Stimulated activated naive CD8-positive, alpha-beta T cell treated with anti-CD3 and anti-CD28 coated beads, Interleukin-15, Interleukin-2, amounts not matched to agents 100 U/mL and 50 U/mL, for 24 hours (primary cell): ENCODE data around the gene INPPL1.

Source experiments
- ATAC-seq: fragments of 150-1000 bp; cut with Tn5 transposase; one replicate; pipeline ENCODE4 v1.10.0; 2021
- DNase-seq: peaks from one replicate; pipeline ENCODE4 v3.0.0; 2021

Gene INPPL1

DNA sequence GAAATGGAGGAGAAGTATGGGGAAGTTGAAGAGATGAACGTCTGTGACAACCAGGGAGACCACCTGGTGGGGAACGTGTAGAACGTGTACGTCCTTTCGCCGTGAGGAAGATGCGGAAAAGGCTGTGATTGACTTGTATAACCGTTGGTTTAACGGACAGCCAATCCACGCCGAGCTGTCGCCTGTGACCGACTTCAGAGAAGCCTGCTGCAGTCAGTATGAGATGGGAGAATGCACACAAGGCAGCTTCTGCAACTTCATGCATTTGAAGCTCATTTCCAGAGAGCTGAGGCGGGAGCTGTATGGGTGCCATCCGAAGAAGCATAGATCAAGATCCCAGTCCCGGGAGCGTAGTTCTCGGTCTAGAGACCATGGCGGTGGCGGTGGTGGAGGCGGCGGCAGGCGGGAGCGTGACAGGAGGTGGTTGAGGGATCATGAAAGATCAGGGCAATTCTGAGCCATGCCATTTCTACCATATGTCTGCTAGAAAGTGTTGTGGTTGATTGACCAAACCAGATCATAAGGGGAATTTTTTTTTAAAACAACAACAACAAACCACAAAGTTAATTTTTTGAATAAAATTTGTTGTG, 56.3 kb downstream of the INPPL1 start:
- no peak for ATAC-seq
- no peak for DNase-seq

DNA sequence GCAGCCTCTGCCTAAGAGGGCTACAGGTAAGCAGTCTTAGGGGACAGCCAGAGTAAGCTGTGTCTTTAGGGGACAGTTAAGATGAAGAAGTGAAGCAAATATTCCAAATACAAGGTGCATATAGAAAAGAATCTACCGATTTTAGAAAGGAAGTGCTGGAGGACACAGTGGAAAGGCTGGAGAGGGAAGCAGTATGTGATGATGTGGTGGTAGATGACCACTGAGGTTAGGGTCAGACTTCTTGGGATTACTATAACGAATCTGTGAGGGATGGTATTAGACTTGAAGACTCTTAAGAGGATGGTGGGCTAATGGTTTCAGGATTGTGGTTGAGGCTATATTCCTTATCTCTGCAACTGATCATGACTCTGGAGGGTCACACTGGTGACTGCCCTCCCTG, 59.4 kb downstream of the INPPL1 start:
- no peak for DNase-seq
- ATAC-seq = no peak

DNA sequence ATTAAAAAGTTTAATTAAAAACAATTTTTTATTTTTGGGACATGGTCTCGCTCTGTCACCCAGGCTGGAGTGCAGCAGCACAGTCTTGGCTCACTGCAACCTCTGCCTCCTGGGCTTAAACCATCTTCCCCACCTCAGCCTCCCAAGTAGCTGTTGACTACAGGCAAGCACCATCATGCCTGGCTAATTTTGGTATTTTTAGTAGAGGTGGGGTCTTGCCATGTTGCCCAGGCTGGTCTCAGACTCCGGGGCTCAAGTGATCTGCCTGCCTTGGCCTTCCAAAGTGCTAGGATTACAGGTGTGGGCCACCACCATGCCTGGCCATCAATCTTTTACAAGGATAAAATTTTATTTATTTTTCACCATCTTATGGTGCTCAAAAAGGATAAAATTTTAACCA, 62.7 kb downstream of the INPPL1 start:
- ATAC-seq (no peak), DNase-seq (no peak)
